HepG2 (cell line): ENCODE measurements around the gene SLC35A3. TPM values are rescaled to one million over a fixed set of nuclear protein-coding genes. Genes with fewer than 3 reads are reported as not detected.

Experiments used
- AHR ChIP-seq: IDR thresholded peaks from 2 replicates; pipeline ENCODE4 v1.6.1; 2018; ENCODE audit warnings: missing genetic modification reagents, missing compliant biosample characterization
- ATF2 ChIP-seq: sonication (generic); formaldehyde crosslinking; IDR thresholded peaks from 2 replicates; pipeline ENCODE4 v1.4.0; 2020; ENCODE audit warnings: missing genetic modification reagents
- BRD4 ChIP-seq: sonication (generic); formaldehyde crosslinking; IDR thresholded peaks from 2 replicates; pipeline ENCODE4 v1.4.0; 2020; ENCODE audit warnings: missing genetic modification reagents
- CCDC6 ChIP-seq: sonication (generic); formaldehyde crosslinking; IDR thresholded peaks from 2 replicates; pipeline ENCODE4 v1.8.1; 2022; ENCODE audit warnings: mild to moderate bottlenecking, missing genetic modification reagents, moderate library complexity
- ETV5 ChIP-seq: IDR thresholded peaks from 2 replicates; pipeline ENCODE4 v1.6.1; 2018; ENCODE audit warnings: missing biosample characterization, missing genetic modification reagents, inconsistent platforms, borderline replicate concordance
- FOXP4 ChIP-seq: sonication (generic); formaldehyde crosslinking; IDR thresholded peaks from 2 replicates; pipeline ENCODE4 v1.4.0; 2020; ENCODE audit warnings: missing genetic modification reagents
- GABPB1 ChIP-seq: IDR thresholded peaks from 2 replicates; pipeline ENCODE4 v1.6.1; 2016; ENCODE audit warnings: mild to moderate bottlenecking, missing genetic modification reagents, moderate library complexity, missing compliant biosample characterization
- GPN1 ChIP-seq: sonication (generic); formaldehyde crosslinking; IDR thresholded peaks from 2 replicates; pipeline ENCODE4 v1.5.1; 2020; ENCODE audit warnings: missing genetic modification reagents, borderline replicate concordance
- KDM5B ChIP-seq: sonication (generic); formaldehyde crosslinking; IDR thresholded peaks from 2 replicates; pipeline ENCODE4 v1.4.0; 2020; ENCODE audit warnings: missing genetic modification reagents, mild to moderate bottlenecking, borderline replicate concordance
- KIAA2018 ChIP-seq: sonication (generic); formaldehyde crosslinking; IDR thresholded peaks from 2 replicates; pipeline ENCODE4 v1.5.0; 2020; ENCODE audit warnings: mild to moderate bottlenecking, missing genetic modification reagents, borderline replicate concordance
- POLR2AphosphoS2 ChIP-seq: IDR thresholded peaks from 2 replicates; pipeline ENCODE4 v1.6.1; 2011; ENCODE audit warnings: low read depth, low read length, improper control_type of control experiment
- THAP11 ChIP-seq: IDR thresholded peaks from 2 replicates; pipeline ENCODE4 v1.6.1; 2016; ENCODE audit warnings: missing biosample characterization, missing genetic modification reagents
- ZHX1 ChIP-seq: sonication (generic); formaldehyde crosslinking; IDR thresholded peaks from 2 replicates; pipeline ENCODE4 v1.8.1; 2022; ENCODE audit warnings: low read depth, mild to moderate bottlenecking, missing genetic modification reagents
- ZSCAN30 ChIP-seq: sonication (generic); formaldehyde crosslinking; IDR thresholded peaks from 2 replicates; pipeline ENCODE4 v1.5.0; 2020; ENCODE audit warnings: mild to moderate bottlenecking, missing genetic modification reagents
- polyA plus RNA-seq, 8 experiments: library from polyadenylated mRNA; depleted of rRNA in 3 of 8; stranded (reverse) in 7 of 8; unstranded in 1 of 8; fragments of >200 nt; fragmentation: Illumina TruSeq in 4 of 8; extraction: Trizol in 4 of 8; gene quantifications; 2 replicates each; pipeline versions ENCODE4 v1.2.1 to v1.2.3, GENCODE V29; 2011 to 2016; ENCODE audit warnings: low read depth in 4 of 8, missing spikeins in 1 of 8, mixed read lengths in 1 of 8; ENCODE audit not compliant: insufficient read depth in 1 of 8
- total RNA-seq, 5 experiments: library from RNA; depleted of rRNA; stranded (reverse); fragments of >200 nt; fragmentation: Illumina TruSeq; extraction: Trizol; gene quantifications; 2 replicates each; pipeline ENCODE4 v1.2.3, GENCODE V29; 2016; ENCODE audit warnings: low read depth in 1 of 5

Gene SLC35A3
- total and polyA plus RNA-seq, 2 of the 13 experiments (the other 11 are each of a cell fraction or from before 2014, with no cell fraction given) = 11.2 to 24.9 TPM

- TF ChIP-seq ZSCAN30 (no peak), ETV5 (CRISPR knock-in tag) (peak; percentile 44; the same call in 1 of the 2 replicates), KDM5B (CRISPR knock-in tag) (peak; percentile 81; the same call in 1 of the 2 replicates), THAP11 (CRISPR knock-in tag) (peak; percentile 74), KIAA2018 (no peak), ATF2 (CRISPR knock-in tag) (no peak), POLR2AphosphoS2 (no peak), GABPB1 (CRISPR knock-in tag) (peak; percentile 81), GPN1 (peak; percentile 56; the same call in 1 of the 2 replicates), ZHX1 (CRISPR knock-in tag) (peak; percentile 68; the same call in 1 of the 2 replicates), CCDC6 (peak; percentile 83; the same call in 1 of the 2 replicates), BRD4 (peak; percentile 70), FOXP4 (CRISPR knock-in tag) (0 out of 2 replicates have a peak, but pooled peaks have one; percentile 8), AHR (CRISPR knock-in tag) (peak; percentile 91; the same call in 1 of the 2 replicates)
Observed at GRCh38 chr1:100037927-100038659, 68.3 kb downstream of the SLC35A3 start (continued).
